NB4 (cell line): ENCODE data around the gene IGFBP3.

ENCODE experiments used
- CTCF ChIP-seq: IDR thresholded peaks from one replicate; pipeline ENCODE4 v1.5.1; 2012; ENCODE audit warnings: low read depth, low read length
- MAX ChIP-seq: IDR thresholded peaks from 2 replicates; pipeline ENCODE4 v1.6.1; 2011; ENCODE audit warnings: low read depth, low read length
- MYC ChIP-seq: IDR thresholded peaks from 2 replicates; pipeline ENCODE4 v1.6.1; 2011; ENCODE audit warnings: low read depth, low read length
- POLR2A ChIP-seq: IDR thresholded peaks from 2 replicates; pipeline ENCODE4 v1.6.1; 2011; ENCODE audit warnings: mild to moderate bottlenecking; ENCODE audit not compliant: insufficient read length; ENCODE audit errors: extremely low read depth

DNA sequence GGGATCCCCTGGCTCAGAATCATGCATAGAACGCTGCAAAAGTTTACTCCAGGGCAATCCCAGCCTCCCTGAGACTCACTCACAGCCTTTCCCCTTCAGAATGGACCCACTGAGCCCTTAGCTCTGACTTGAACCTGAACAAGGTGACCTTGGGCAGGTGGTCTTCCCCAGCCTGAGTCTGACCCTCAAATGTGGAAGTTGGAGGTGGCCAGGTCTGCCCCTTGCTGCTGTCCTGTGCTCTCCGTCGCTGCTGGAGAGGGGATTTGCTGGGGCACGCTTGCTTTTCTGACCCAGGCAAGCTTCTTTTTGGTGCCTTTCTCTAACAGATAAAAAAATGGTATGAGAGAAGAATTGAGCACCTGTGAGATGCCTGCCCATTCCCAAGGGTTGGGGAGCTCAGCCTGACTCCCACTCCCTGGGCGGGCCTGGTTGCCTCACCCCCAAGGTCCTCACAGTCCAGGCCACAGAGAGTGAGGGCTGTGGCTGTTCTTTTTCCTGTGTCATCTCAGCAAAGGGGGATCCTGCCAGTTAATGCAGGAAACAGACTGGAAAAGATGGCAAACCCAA is 46.6 kb upstream of the IGFBP3 start:
- no peak for TF ChIP-seq POLR2A
- TF ChIP-seq CTCF, result no peak
- no peak for TF ChIP-seq MAX
- no peak for TF ChIP-seq MYC
